GM21423 (cell line): ENCODE results near the gene FGF18.
A peak's percentile ranks its signal among the peaks of the same experiment; 100 is the strongest.
"Not testable (repeated sequence)": the region's sequence is repeated elsewhere in the genome, so short reads cannot be mapped to it uniquely, and the experiment has no call there.

ENCODE experiments used
- ATAC-seq: cut with Tn5 transposase; IDR thresholded peaks from one replicate; pipeline ENCODE4 v1.9.1; 2021; ENCODE audit warnings: mild to moderate bottlenecking, moderate library complexity; ENCODE audit not compliant: unreplicated experiment

Gene FGF18, protein sequence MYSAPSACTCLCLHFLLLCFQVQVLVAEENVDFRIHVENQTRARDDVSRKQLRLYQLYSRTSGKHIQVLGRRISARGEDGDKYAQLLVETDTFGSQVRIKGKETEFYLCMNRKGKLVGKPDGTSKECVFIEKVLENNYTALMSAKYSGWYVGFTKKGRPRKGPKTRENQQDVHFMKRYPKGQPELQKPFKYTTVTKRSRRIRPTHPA

DNA sequence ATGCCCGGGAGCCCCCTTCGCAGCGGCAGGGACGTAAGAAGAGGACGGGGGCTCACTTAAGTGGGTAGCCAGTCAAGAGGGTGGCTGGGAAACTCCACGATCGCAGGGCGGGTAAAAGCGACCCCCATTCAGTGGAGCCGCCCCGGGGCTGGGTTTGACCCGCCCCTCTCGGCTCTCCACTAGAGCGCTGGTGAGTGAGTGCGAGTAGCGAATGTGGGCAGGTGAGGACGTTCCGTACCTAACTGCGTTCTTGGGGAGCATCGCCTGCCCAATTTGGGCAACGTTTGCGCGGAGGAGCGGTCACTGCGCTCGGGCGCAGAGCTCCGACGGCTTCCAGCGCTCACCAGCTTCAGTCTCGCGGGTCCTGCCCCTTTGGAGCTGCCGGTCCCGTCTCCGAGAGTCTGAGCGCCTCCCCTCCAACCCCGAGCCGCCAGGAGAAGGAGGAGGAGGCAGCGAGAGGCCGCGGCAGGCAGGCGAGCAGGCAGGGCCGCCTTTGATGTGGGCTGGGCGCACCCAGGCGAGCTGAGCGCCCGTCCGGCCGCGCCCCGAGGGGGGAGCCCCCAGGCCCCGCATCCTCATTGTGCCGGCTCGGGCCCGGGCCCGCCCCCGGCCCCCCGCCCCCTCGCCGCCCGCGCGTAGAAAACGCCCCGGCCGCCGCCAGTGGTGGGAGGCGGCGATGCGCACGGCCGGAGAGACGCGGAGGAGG, at the start of gene FGF18:
FGF18 (plus strand) TSS at position 666 of the 706 bp plus-strand sequence. CDS start 553 bp downstream, outside the sequence.
- peak; percentile 31 for ATAC-seq

DNA sequence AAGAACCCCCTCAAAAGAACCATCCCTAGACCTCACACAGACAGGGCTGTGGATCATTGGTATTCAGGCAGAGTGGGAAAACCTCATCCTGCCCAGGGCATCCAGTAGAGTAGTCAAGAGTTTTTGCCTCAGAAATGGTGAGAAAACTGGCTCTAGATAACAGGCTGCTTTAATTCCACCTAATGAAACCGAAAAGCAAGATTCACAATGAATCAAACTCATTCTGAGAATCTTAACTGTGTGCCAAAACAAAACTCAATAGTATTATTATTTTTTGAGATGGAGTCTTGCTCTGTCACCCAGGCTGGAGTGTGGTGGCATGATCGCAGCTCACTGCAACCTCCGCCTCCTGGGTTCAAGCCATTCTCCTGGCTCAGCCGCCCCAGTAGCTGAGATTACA, 49.5 kb upstream of the FGF18 start:
- no peak for ATAC-seq

DNA sequence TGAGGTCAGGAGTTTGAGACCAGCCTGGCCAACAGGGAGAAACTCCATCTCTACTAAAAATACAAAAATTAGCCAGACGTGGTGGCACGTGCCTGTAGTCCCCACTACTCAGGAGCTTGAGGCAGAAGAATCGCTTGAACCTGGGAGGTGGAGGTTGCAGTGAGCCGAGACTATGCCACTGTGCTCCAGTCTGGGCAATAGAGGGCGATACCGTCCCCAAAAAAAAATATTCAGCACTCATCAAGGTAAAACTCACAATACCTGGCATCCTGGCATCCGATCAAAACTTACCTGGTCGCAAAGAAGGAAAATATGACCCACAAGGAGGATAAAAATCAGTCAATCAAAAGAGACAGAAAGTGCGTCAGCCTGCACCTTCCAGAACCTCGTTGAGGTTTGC, 48.6 kb upstream of the FGF18 start:
- ATAC-seq = not testable (repeated sequence)

DNA sequence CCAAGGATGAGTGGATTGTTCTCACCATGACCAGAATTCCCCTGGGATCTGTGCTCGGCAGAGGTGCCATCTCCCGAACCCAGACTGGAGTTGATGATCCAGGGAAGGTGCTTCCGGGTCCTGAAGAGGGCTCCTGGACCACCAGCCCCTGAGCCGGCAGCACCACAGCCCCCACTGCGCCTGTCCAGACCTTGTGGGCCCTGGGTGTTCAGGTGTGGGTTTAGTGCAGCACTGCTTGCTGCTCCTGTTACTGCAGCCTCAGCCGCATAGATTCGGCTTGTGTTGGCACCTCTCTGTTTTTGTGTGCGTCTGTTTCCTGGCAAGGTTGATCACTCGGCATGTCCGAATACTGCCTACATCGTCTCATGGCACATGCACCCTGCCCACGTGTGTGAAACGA, 48.1 kb upstream of the FGF18 start:
- no peak for ATAC-seq

DNA sequence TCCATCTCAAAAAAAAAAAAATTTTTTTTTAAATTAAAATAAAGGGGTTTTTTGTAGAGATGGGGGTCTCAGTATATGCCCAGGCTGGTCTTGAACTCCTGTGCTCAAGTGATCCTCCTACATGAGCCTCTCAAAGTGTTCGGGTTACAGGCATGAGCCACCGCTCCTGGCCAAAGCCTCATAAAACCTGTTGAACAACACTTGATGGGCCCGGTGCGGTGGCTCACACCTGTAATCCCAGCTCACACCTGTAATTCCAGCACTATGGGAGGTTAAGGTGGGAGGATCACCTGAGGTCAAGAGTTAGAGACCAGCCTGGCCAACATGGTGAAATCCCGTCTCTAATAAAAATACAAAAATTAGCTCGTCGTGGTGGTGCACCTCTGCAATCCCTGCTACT, 39.5 kb upstream of the FGF18 start:
- no peak for ATAC-seq

DNA sequence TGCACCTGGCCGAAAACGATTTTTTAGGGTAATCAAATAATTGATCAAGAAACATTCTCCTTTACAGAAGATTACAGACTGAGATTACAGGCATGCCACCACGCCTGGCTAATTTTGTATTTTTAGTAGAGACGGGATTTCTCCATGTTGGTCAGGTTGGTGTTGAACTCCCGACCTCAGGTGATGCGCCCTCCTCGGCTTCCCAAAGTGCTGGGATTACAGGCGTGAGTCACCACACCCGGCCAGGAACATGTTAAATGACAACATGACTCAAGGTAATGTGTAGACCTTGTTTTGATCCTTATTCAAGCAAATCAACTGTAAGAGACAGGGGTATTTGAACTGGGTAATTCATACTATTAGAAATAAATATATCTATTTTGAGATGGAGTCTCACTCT, 35.0 kb upstream of the FGF18 start:
- ATAC-seq = not testable (repeated sequence)

DNA sequence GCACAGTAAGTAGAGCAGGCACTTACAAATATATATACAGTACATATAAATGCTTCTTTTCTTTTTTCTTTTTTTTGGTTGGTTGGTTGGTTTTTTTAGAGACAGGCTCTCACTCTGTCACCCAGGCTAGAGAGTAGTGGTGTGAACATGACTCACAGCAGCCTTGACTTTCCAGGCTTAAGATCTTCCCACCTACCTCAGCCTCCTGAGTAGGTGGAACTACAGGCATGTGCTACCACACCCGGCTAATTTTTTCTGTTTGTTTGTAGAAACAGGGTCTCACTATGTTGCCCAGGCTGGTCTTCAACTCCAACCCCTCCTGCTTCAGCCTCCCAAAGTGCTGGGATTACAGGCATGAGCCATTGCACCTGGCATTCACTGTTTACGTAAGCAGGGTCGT, 34.4 kb upstream of the FGF18 start:
- ATAC-seq = not testable (repeated sequence)

DNA sequence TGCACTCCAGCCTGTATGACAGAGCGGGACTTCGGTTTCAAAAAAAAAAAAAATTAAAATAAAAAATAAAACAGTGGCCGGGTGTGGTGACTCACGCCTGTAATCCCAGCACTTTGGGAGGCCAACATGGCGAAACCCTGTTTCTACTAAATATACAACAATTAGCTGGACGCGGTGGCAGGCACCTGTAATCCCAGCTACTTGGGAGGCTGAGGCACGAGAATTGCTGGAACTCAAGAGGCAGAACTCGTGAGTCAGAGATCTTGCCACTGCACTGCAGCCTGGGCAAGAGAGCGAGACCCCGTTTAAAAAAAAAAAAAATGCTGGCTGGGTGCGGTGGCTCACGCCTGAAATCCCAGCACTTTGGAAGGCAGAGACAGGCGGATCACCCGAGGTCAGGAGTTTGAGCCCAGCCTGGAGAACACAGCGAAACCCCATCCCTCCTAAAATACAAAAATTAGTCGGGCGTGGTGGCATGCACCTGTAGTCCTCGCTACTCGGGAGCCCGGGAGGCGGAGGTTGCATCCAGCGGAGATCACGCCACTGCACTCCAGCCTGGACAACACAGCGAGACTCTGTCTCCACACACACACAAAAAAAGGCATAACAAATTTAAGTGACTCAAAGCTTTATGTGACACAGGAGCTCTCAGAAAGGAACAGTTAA, 33.3 kb upstream of the FGF18 start:
- ATAC-seq = no peak

DNA sequence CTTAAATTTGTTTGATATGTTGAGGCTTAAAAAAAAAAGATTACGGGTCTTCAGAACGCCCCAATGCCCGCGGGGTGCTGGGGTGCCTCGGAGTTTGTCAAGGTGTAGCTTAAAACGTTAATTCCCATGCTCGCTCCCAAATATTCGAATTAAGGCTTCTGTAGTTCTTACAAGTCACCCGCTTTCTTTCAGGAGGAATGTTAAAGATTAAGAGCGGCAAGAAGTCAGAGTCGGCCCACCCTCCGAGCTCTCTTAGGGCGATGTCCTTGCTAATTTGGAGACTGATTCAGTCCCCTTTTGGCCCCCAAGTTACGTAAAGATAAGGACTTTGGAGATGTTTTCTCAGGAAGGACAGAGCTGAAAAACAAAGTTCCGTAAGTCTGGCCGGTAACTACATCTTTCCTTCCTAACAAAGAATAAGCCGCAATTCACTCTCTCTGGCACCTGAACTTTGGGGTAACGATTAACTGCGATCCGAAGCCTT, 32.5 kb upstream of the FGF18 start:
- peak; percentile 0 for ATAC-seq

DNA sequence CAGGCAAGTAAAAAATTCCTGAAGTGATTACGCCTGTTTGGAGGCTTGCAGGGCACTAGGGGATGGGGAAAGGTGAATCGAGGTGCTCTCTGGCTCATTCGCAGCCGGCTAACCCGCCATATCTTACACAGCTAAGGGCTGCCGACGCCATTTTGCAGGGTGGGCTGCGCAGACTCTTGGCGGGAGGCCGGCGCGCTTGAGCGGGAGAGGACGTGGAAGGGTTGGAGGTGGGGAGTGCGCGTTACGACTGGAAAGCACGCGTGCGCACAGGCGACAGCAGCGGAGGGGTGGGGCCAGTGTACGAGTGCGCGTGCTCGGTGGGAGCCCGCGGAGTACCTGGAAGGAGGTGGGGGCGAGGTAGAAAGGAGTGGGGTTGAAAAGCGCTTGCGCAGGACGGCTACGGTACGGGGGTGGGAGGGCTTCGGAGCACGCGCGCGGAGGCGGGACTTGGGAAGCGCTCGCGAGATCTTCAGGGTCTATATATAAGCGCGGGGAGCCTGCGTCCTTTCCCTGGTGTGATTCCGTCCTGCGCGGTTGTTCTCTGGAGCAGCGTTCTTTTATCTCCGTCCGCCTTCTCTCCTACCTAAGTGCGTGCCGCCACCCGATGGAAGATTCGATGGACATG, 32.0 kb upstream of the FGF18 start, which contains the start of gene NPM1:
NPM1 (plus strand) TSS at position 505 of the 625 bp plus-strand sequence; CDS start at position 605, 100 bp downstream.
- ATAC-seq = peak; percentile 81

DNA sequence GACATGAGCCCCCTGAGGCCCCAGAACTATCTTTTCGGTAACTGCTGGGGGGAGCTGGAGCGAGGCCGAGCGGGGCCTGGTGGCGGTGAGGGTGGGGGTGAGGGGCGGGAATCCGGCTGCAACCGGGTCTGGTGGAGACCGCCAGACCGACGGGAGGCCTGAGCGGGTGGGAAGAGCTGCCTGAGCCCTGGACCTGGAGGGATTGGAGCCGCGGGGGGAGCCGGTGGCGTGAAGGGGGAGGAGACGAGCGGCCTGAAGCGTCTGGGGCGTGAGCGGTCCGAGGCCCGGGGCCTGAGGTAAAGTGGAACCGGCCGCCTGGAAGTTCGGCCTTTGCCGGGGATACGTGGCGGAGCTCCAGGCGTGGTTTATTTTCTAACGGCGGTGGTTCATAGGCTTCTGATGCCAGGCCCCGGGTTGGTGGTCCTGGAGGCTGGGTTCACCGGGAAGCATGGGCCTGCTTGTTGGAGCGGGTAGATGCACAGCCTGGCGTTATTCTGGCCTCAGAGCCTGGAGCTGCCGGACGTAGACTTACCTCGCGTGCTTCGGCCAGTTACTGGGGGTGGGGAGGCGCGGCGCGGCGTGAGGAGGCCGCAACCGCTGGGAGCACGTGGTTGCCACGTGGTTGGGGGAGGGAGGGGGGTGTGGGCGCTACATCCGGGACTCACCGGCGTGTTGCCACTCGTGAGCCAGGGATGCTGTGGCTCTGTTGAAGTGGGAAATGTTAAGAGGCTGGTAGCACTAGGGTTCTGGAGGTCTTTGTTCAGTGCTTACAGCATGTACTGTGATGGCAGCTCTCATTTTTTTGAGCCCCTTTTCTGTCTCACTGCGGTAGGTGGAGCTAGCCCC, 31.3 kb upstream of the FGF18 start:
- ATAC-seq = peak; percentile 31

DNA sequence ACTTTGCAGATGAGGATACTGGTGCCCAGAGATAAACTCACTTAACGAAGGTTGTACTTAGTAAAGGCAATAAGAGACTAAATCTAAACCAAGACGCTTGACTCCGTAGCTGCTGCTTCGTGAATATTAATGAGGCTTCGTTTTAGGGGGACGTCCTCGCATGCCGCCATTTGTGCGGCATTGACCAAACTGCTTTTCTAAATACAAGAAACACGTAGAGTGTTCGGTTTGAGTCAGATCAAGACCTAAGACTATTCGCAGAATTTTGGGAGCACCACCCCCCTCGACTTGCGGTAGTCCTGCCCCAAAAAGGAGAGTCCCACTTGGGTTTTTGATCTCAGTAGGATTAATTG, 30.7 kb upstream of the FGF18 start:
- ATAC-seq = no peak

DNA sequence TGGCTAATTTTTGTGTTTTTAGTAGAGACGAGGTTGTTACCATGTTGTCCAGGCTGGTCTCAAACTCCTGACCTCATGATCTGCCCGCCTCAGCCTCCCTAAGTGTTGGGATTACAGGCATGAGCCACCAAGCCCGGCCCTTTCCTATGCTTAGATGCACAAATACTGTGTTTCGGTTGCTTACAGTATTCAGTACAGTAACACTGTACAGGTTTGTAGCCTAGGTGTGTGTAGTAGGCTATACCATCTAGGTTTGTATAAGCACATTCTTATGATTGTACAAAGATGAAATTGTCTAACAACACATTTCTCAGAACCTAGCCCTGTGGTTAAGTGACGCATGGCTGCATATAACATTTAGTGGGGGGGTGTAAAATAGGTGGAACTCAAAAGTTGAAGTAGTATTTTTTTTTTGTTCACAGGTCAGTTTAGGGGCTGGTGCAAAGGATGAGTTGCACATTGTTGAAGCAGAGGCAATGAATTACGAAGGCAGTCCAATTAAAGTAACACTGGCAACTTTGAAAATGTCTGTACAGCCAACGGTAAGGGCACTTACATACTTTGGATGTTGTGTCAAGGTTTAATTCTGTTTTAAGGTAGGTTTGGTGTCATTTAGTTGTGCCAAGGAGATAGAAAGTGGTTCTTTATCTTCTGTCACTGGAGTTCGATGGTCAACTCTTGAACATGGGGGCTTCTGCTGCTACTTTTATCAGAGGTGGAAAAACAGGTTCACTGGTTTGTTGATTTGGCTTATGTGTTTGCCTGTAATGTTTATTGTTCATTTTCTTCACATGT, 28.4 kb upstream of the FGF18 start:
- no peak for ATAC-seq

DNA sequence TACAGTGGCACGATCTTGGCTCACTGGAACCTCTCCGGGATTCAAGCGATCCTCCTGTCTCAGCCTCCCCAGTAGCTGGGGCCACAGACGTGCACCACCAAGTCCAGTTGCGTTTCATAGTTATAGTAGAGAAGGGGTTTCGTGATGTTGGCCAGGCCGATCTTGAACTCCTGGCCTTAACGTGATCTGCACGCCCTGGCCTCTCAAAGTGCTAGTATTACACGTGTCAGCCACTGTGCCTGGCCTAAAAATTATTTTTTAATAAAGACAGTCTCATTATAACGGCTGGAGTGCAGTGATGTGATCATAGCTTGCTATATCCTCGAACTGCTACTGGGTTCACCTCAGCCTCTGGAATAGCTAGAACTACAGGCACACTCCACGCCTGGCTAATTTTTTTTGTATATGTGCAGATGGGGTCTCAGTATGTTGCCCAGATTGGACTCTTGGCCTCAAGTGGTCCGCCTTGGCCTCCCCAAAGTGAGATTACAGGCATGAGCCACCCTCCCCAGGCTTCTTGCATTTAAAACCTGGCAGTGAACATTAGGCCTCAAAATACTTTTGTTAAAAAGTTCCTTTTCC, 27.4 kb upstream of the FGF18 start:
- no peak for ATAC-seq

DNA sequence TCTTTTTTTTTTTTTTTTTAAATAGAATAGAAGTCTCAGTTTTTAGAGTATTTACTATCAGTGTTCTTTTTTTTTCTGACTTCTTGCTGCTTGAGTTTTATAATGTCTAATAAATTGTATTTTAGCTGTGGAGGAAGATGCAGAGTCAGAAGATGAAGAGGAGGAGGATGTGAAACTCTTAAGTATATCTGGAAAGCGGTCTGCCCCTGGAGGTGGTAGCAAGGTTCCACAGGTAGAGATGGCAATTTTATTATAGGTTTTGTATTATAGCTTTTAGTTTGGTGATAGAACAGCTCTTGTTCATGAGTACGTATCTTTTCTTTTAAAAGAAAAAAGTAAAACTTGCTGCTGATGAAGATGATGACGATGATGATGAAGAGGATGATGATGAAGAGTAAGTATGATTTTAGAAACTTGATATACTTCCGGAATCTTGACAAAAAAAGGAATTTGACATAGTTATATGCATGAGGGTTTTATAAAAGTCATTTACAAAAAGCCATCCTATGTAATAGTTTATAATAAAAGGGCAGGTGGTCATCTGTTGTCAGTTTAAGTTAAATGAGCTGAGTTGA, 26.8 kb upstream of the FGF18 start:
- ATAC-seq = no peak

DNA sequence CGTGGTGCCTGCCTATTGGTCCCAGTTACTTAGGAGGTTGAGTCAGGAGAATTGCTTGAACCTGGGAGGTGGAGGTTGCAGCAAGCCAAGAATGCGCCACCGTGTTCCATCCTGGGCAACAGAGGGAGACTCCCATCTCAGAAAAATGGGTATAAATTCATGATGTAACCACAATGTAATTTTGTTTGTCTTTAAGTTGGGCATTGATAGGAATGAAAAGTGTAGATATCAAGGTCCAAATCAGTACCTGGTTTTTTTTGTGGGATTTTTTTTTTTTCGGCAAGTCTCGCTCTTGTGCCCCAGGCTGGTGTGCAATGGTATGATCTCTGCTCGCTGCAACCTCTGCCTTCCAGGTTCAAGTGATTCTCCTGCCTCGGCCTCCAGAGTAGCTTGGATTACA, 24.4 kb upstream of the FGF18 start:
- no peak for ATAC-seq

DNA sequence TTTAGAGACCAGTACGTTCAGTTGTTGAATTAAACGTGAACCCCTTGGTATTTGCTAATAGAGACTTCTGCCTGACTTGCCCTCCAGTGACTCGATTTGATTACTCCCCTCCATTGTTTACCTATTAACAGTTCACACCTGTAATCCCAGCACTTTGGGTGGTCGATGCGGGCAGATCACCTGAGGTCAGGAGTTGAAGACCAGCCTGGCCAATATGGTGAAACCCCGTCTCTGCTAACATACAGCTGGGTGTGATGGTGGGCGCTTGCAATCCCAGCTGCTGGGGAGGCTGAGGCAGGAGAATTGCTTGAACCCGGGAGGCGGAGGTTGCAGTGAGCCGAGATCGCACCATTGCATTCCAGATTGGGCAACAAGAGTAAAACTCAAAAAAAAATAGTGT, 22.9 kb upstream of the FGF18 start:
- not testable (repeated sequence) for ATAC-seq

DNA sequence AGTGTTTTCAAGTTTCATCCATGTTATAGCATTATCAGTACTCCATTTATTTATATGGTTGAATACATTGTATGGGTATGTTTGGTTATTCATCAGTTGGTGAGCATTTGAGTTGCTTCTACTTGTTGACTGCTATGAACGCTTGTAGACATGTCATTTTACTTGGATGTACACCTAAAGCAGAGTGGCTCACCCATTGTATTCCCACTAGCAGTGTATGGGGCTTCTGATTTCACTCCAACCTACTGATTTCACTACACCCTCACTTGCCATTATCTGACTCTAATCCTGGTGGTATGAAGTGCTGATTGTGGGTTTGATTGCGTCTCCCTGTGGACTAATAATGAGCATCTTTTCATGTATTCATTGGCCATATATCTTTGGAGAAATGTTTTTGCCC, 22.3 kb upstream of the FGF18 start:
- ATAC-seq = no peak

DNA sequence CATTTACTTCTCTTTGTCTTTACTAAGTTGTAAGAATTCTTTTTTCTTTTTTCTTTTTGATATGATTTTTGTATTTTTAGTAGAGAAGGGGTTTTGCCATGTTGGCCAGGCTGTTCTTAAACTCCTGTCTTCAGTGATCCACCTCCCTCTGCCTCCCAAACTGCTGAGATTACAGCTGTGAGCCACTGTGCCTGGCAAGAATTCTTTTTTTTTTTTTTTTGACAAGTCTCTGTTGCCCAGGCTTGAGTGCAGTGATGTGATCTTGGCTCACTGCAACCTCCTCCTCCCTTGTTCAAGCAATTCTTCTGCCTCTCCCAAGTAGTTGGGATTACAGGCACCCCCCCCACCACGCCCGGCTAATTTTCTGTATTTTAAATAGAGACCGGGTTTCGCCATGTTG, 21.8 kb upstream of the FGF18 start:
- ATAC-seq = no peak
